ACHN (cell line): ENCODE results near the gene KDM3A.
"Not testable (repeated sequence)": the region's sequence is repeated elsewhere in the genome, so short reads cannot be mapped to it uniquely, and the experiment has no call there.

ENCODE experiments used
- DNase-seq: peaks from one replicate; pipeline ENCODE4 v3.0.0-alpha.2; 2015
- in situ Hi-C: cut with HindIII; loops from 2 replicates; pipeline ENCODE4 v1.10.0; 2017; ENCODE audit warnings: low sequenced_read_pairs, low pct_ligation_motif_present, low pct_unique_long_range_greater_than_20kb

The KDM3A gene

GRCh38 chr2:86466306-86466705 is 25.1 kb downstream of the KDM3A start:
- in situ Hi-C loops: no loop called here
- no peak for DNase-seq

GRCh38 chr2:86468162-86469033 is 27.2 kb downstream of the KDM3A start:
- no peak for DNase-seq
- in situ Hi-C loops: no loop called here

- DNase-seq: no peak
- in situ Hi-C loops: no loop called here
These were observed 29.7 kb downstream of the KDM3A start for GRCh38 chr2:86470890-86471289.

GRCh38 chr2:86471637-86472036 is 30.5 kb downstream of the KDM3A start:
- in situ Hi-C loops: no loop called here
- no peak for DNase-seq

GRCh38 chr2:86476092-86476491 is 34.9 kb downstream of the KDM3A start:
- no peak for DNase-seq
- in situ Hi-C loops: no loop called here

GRCh38 chr2:86476918-86477317 is 35.7 kb downstream of the KDM3A start:
- in situ Hi-C loops: no loop called here
- DNase-seq: no peak

GRCh38 chr2:86477349-86477748 is 36.2 kb downstream of the KDM3A start:
- DNase-seq: no peak
- in situ Hi-C loops: no loop called here

GRCh38 chr2:86480105-86480504 is 38.9 kb downstream of the KDM3A start:
- in situ Hi-C loops: no loop called here
- DNase-seq: no peak

- no peak for DNase-seq
- in situ Hi-C loops: no loop called here
These were observed 40.9 kb downstream of the KDM3A start for GRCh38 chr2:86482034-86482433.

- in situ Hi-C loops: no loop called here
These were observed 43.2 kb downstream of the KDM3A start for GRCh38 chr2:86484385-86484784.

GRCh38 chr2:86485103-86485502 is 43.9 kb downstream of the KDM3A start:
- in situ Hi-C loops: no loop called here
- no peak for DNase-seq

More at GRCh38 chr2:86484385-86484784, 43.2 kb downstream of the KDM3A start:
- DNase-seq: no peak

- in situ Hi-C loops: no loop called here
- no peak for DNase-seq
These were observed 44.6 kb downstream of the KDM3A start for GRCh38 chr2:86485802-86486201.

- no peak for DNase-seq
- in situ Hi-C loops: no loop called here
These were observed 45.9 kb downstream of the KDM3A start for GRCh38 chr2:86487062-86487461.

GRCh38 chr2:86488561-86489250 is 47.5 kb downstream of the KDM3A start:
- no peak for DNase-seq
- in situ Hi-C loops: no loop called here

- in situ Hi-C loops: no loop called here
- DNase-seq: no peak
These were observed 48.4 kb downstream of the KDM3A start for GRCh38 chr2:86489542-86489941.

- in situ Hi-C loops: no loop called here
- DNase-seq: no peak
These were observed 49.1 kb downstream of the KDM3A start for GRCh38 chr2:86490245-86490644.

- in situ Hi-C loops: no loop called here
- no peak for DNase-seq
These were observed 49.9 kb downstream of the KDM3A start for GRCh38 chr2:86491088-86491487.

GRCh38 chr2:86492048-86492453 is 50.9 kb downstream of the KDM3A start:
- no peak for DNase-seq
- in situ Hi-C loops: no loop called here

- in situ Hi-C loops, DNase-seq: not testable (repeated sequence)
These were observed 55.2 kb downstream of the KDM3A start for GRCh38 chr2:86496391-86496790.
